Measurements from ENCODE around the gene SLC34A1. TPM values are rescaled to one million over a fixed set of nuclear protein-coding genes. Genes with fewer than 3 reads are reported as not detected.

SLC34A1 gene
- total RNA-seq, 1 donor: not detected

DNA sequence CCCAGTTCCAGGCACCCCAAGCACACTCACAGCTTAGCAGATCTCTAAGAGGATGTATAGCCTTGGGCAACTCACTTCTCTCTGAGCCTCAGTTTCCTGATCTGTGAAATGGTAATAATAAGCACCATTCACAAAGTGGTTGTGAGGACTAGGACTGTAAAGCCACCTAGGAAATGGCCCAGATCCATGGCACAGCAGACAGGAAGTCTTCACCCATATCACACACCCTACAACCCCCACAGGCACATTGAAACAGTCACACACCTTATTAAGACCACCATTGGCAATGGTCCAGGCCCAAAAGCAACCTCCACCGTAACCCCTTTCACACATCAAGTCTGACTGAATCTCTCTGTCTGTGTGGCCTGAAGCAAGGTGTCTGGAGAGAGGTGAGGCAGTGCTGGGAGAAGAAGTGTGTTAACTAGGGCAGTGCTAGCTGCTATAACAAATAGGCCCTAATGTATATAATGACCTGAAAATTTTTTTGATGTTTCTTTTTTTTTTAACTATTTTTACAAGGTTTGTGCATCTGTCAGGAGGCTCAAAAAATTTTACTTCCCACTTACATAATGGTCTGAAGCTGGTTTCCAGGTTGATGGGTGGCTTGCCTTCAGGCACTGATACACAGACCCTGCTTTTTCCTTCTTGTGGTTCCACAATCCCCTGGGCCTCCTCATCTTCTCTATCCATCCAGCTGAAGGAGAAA, 28.9 kb upstream of the SLC34A1 start:
- no peak overlapping the region for H3K4me3 ChIP-seq (ENCODE audit: low read depth, low read length)
- no peak for DNase-seq (ENCODE audit: low read depth)
- TF ChIP-seq, protein P1, sequence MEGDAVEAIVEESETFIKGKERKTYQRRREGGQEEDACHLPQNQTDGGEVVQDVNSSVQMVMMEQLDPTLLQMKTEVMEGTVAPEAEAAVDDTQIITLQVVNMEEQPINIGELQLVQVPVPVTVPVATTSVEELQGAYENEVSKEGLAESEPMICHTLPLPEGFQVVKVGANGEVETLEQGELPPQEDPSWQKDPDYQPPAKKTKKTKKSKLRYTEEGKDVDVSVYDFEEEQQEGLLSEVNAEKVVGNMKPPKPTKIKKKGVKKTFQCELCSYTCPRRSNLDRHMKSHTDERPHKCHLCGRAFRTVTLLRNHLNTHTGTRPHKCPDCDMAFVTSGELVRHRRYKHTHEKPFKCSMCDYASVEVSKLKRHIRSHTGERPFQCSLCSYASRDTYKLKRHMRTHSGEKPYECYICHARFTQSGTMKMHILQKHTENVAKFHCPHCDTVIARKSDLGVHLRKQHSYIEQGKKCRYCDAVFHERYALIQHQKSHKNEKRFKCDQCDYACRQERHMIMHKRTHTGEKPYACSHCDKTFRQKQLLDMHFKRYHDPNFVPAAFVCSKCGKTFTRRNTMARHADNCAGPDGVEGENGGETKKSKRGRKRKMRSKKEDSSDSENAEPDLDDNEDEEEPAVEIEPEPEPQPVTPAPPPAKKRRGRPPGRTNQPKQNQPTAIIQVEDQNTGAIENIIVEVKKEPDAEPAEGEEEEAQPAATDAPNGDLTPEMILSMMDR (IDR thresholded peaks at IDR 0.05; ENCODE audit: insufficient read depth, low read length): no peak

DNA sequence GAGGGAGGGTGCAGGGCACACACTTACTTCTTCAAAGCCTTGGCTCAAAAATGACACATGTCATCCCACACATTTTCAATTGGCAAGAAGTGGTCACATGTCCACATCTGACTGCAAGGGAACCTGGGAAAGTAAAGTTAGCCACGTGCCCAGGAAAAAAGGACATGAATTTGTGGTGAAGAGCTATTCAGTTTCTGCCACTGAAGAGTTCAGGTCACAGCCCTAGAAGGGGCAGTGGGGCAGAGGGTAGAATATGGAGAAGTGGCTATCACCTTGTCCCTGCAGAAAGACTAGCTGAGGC, 28.4 kb upstream of the SLC34A1 start:
- DNase-seq (ENCODE audit: low read depth): no peak
- TF ChIP-seq, protein P1 (IDR thresholded peaks at IDR 0.05; ENCODE audit: insufficient read depth, low read length): no peak
- H3K4me3 ChIP-seq (ENCODE audit: low read depth, low read length): no peak overlapping the region

DNA sequence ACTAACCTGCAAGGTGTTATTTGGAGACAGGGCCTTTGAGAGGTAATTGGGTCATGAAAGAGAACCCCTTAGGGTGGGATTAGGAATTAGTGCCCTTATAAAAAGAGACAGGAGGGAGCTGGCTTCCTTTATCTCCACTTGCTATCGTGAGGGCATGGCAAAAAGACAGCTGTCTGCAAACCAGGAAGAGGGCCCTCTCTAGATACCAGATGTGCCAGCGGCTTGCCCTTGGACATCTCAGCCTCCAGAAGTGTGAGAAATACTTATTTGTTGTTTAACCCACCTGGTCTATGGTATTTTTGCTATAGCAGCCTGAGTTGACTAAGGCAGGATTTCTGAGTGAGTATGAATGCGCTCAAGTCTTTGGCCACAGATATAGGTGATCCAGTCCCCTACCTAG, 27.5 kb upstream of the SLC34A1 start:
- no peak overlapping the region for H3K4me3 ChIP-seq (ENCODE audit: low read depth, low read length)
- TF ChIP-seq, protein P1 (IDR thresholded peaks at IDR 0.05; ENCODE audit: insufficient read depth, low read length): no peak
- DNase-seq (ENCODE audit: low read depth): no peak

DNA sequence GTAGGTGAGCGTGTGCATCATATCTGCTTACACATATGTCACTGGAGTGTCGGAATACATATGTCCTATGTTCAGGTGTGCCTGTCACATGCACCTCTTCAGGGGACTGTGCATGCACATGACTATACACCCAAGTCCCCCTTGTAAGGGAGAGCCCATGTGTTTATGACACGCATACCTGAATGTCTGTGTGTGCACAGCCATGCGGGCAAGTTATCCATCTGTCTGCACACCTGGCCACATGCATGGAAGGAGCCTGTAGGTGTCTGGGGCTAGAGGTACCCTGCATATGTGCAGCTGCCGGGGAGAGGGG, 27.1 kb upstream of the SLC34A1 start:
- no peak overlapping the region for H3K4me3 ChIP-seq (ENCODE audit: low read depth, low read length)
- TF ChIP-seq, protein P1 (IDR thresholded peaks at IDR 0.05; ENCODE audit: insufficient read depth, low read length): no peak
- DNase-seq (ENCODE audit: low read depth): no peak

DNA sequence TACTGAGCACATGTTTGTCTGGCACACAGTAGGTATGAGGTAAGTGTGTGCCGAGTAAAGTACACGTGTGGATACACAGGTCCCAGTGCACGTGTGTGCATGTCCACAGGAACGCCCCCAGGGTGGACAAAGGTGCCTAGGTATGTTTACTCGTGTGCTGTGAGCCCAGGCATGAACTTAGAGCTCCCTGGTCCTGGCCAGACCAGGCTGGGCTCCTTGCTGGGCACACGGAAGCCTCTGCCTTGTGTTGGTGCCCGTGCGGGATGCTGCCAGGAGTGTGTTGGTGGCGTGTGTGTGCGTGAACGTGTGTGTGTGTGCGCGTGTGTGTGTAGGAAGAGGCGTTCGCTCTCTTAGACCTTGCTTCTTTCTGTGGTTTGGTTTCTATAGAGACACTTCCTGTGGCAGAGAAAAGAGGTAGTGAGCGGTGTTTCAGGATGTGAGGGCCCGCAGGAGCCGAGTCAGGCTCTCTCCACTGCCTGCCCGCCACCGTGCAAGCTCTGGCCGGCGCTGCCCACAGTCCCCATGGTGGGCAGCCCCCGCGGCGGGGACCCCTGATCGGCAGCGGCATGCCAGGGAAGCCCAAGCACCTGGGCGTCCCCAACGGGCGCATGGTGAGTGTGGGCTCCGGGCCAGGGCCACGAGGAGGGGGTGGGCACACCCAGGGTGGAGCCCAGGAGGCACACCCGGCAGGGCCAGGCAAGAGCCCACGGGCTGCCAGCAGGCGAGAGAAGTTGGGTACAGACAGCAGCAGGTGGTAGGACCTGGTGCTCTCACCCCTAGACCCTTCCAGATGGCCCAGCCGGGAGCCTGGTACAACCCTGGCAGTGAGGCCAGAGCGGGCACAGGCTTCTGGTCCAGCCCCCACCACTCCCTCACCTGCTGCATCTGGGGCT, 26.5 kb upstream of the SLC34A1 start, which contains the start of gene RGS14:
Gene RGS14 (plus strand): TSS at position 466 of the 893 bp plus-strand sequence. CDS start 101 bp downstream, at position 567.
- H3K4me3 ChIP-seq (ENCODE audit: low read depth, low read length): no peak within 1 kb of the TSS
- no peak for DNase-seq (ENCODE audit: low read depth)
- TF ChIP-seq, protein P1 (IDR thresholded peaks at IDR 0.05; ENCODE audit: insufficient read depth, low read length): no peak

DNA sequence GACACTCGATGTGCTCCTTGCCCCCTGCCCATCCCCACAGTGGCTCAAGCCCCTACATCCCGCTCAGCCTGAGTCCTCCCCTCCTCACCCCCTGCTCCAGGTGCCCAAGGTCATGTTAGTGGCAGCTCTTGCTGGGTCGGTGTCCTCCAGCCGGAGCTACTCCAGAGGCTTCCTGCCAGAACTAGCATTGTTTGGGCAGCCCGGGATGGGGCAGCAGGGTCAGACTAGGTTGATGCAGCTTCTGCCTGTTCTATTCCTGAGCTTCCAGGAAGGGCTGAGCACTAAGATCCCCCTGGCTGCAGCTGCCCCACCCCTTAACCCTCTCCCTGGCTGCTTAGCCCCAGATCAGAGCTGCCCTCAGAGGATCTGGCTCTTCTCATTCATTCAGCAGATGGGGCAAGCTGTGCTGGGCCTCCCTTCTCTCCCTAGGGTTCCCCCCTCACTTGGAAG, 25.8 kb upstream of the SLC34A1 start:
- TF ChIP-seq, protein P1 (IDR thresholded peaks at IDR 0.05; ENCODE audit: insufficient read depth, low read length): no peak
- DNase-seq (ENCODE audit: low read depth): no peak
- H3K4me3 ChIP-seq (ENCODE audit: low read depth, low read length): no peak overlapping the region
